NCI-H2227 (cell line): ENCODE data around the gene CPED1.
"Not testable (repeated sequence)": the region's sequence is repeated elsewhere in the genome, so short reads cannot be mapped to it uniquely, and the experiment has no call there.

Experiments
- DNase-seq: peaks from one replicate; lab custom pipeline; 2025; ENCODE audit not compliant: unreplicated experiment; lab: John Stamatoyannopoulos, UW

Gene CPED1

GRCh38 chr7:121235201-121235600 lies 246.7 kb downstream of the CPED1 start:
- no peak for DNase-seq

DNA sequence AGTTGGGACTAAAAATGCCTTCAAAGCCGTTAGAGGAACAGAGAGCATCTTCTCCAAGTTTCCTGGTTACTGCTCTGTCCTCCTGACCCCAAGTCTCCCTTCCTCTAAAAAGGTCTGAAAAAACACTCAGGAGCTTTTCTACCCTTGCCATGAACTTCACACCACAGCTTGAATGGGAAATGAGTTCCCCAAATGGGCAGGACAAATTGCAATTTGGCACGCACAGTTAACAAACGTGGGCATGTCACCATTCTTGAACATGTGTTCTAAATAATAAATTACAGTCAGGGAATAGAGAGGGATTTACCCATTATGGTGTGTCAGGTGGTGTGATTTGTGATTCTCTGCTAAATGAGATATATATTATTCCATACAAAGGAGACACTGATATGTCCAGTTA lies 249.1 kb downstream of the CPED1 start:
- DNase-seq = no peak

GRCh38 chr7:121244120-121244870 lies 255.8 kb downstream of the CPED1 start:
- DNase-seq = peak; percentile 29

GRCh38 chr7:121251367-121251766 lies 262.9 kb downstream of the CPED1 start:
- not testable (repeated sequence) for DNase-seq

GRCh38 chr7:121252523-121253235 lies 264.2 kb downstream of the CPED1 start:
- DNase-seq = not testable (repeated sequence)

GRCh38 chr7:121259826-121260225 lies 271.3 kb downstream of the CPED1 start:
- no peak for DNase-seq

GRCh38 chr7:121261207-121261884 lies 272.8 kb downstream of the CPED1 start:
- no peak for DNase-seq

GRCh38 chr7:121262221-121262620 lies 273.7 kb downstream of the CPED1 start:
- DNase-seq = no peak

- DNase-seq = no peak
Observed at GRCh38 chr7:121262969-121263368, 274.5 kb downstream of the CPED1 start.

DNA sequence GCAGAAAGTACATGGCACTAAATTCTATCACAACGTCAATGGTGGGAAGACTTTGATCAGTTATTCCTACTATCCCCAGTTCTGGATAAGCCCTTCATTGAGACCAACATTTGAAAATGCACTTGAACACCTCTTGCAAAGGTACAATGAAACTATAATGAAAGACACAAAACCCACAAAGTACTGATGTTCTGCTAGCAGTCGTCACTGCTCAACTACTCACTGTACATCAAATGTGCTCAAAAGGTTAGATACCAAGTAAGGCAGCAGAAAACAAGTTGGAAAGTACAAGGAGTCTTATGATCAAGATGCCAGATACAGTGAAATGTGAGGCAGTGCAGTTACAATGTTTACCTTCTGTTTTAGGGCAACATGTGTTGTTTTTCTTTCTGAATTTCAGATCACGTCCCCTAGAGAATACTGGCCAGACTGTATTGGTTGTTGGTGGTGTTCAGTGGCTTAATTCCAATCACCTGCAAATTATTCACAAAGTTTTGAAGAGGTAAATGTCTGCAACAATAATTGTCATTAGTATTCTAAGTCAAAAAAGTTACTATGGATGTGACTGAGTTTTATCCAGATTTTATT lies 277.9 kb downstream of the CPED1 start:
- no peak for DNase-seq

- DNase-seq = no peak
Observed at GRCh38 chr7:121267612-121268011, 279.1 kb downstream of the CPED1 start.

DNA sequence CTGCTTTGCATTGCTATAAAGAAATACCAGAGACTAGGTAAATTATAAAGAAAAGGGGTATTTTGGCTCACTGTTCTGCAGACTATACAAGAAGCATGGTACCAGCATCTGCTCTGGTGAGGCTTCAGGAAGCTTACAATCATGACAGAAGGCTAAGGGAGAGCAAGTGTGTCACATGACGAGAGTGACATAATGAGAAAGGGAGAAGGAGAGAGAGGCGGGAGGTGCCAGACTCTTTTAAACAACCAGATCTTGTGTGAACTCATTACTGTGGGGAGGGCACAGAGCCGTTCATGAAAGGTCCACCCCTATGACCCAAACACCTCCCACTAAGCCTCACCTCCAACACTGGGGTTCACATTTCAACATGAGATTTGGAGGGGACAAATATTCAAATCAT lies 281.3 kb downstream of the CPED1 start:
- DNase-seq = no peak

DNA sequence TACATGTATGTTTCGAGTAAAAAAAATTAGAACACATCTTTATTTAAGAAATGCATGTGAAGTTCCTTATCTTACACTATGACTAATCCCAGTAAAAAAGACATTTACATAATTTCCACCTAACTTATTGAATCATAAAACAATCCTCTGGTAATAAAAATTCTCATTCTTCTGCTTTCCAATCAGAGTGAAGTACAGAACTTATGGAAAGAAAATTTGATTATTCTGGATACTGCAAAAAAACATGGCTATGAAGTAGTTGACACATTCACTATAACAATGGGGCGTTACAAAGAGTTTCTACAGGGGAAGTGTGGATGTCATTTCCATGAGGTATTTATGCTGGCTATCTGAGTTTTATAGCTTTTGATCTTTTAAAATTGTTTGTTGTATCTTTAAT lies 282.6 kb downstream of the CPED1 start:
- DNase-seq = no peak

DNA sequence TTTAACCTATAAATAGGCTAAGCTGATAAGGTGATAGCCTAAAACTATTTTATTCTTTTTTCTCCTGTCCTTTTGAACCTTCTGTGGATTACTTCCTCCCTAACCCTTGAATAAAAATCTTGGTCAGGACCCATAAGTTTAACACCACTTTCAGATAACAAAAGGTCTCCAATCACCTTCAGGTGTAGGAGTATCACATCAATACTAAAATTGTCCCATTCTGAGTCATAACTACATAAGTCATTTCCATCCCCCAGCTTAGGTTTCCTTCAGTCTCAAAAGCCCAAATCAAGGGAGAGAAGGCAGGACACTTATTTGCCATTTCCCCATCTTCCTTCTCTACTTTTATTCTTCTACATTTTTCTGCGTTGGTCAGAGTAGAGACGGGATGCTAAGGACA lies 283.4 kb downstream of the CPED1 start:
- DNase-seq = no peak

DNA sequence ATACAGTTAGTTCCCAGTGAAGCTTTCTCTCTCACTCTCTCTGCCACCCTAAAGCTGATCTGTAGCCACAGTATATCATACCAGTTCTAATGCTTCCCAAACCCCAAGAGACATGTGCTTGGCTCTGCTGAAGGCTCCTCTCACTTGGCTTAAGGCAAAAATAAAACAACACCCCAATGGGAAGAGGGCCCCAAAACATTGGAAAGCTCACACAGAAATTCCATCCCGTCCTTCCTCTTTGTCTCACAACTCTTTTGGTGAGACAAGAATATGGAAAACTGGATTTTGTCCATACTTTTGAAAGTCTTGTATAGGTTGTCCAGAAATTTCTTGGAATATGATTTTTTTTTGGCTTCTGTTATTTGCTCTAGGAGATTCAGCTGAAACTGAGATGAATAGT lies 284.2 kb downstream of the CPED1 start:
- DNase-seq = no peak

GRCh38 chr7:121273467-121274167 lies 285.1 kb downstream of the CPED1 start:
- DNase-seq = no peak

DNA sequence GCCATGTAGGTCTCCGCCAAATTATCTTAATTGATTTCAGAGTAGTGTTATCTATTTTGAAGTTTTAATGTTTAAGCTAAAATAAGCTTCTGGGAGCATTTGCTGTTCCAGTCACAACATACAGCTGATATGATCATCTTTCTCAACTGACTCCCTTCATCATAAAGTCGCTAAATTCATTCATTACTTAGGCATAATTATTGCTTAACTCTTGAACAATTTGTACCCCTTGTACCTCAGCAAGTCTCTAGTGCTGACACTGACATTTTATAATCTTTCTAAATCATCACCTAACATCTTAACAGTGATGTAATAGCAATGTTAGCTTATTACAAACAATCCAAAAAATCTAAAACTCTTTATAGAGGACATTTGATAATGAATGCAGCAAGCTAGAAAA lies 286.0 kb downstream of the CPED1 start:
- no peak for DNase-seq

- DNase-seq = no peak
Observed at GRCh38 chr7:121275204-121275603, 286.7 kb downstream of the CPED1 start.

GRCh38 chr7:121276313-121276712 lies 287.8 kb downstream of the CPED1 start:
- no peak for DNase-seq

GRCh38 chr7:121278120-121279021 lies 289.9 kb downstream of the CPED1 start:
- DNase-seq = no peak
